ENCODE results near the gene ARID3C.

- no peak for TF ChIP-seq EZH2 (IDR thresholded peaks at IDR 0.05)
- peak; percentile 69 for TF ChIP-seq POLR2A (IDR thresholded peaks at IDR 0.05; ENCODE audit: borderline replicate concordance, extremely low read depth, insufficient read depth, insufficient read length)
Observed at GRCh38 chr9:34665381-34666250, 36.8 kb upstream of the ARID3C start.

Data from HCT116 (cell line).